ENCODE data around the gene HMGCS2.
"Not testable (repeated sequence)": the region's sequence is repeated elsewhere in the genome, so short reads cannot be mapped to it uniquely, and the experiment has no call there.

HMGCS2 gene

DNA sequence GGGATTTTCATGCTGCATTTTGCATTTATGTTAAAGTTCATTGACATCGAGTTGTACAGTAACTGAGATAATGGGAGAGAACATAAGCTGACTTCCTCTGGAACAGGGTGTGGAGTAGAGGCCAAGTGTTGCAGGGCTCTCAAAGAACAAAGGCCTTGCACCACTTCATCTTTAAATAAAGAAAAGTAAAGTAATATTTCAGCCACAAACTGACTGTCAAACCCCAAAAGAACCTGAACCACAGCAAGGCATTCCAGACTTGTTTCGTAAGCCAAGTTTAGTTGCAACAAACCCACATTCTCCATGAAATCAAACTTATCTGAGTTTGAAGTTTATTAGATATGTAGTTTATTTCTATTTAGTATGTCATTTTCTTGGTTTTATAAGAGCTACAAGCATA lies 19.1 kb upstream of the HMGCS2 start:
- DNase-seq = no peak

DNA sequence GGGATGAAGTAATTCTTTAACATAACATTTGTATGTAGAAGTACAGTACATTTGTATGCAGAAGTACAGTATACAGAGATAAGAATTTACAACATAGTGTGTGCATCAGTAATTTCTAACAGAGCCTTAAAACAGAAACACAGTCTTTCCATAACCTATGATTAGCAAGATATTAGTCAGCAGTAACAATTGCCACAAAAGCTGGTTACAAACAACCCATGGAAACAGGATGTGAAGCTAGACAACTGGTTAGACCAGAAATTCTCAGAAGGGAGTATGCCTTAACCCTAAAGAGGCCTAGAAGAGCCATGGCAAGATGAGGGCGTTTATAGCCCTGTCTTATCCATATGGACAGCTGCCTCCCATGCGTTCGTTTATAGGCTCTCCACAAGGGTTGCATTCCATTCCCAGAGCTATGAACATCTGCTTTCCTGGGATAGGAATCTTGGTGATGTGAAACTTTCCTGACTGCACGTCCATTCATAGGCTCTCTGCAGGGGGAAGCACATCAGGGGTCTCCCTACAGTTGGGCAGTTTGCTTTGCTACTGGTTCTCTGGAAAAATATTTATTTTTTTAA lies 17.9 kb upstream of the HMGCS2 start:
- not testable (repeated sequence) for DNase-seq

DNA sequence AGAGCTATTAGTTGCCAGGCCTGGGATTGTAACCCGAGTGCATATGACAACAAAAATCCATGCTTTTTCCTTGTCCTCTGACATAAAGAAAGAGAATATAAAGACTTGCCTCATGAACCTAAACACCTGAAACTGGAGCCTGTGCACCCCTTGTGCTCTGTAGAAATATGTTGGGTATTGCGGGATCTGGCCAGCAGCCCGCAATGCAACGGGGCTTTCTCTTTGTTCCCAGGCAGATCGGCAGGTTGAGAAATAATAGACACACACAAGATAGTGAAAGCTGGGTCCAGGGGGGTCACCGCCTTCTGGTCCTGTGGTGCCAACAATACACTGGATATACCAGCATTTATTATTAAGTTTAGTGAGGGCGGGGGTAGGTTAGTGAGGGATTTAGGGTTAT lies 17.3 kb upstream of the HMGCS2 start:
- DNase-seq = not testable (repeated sequence)

DNA sequence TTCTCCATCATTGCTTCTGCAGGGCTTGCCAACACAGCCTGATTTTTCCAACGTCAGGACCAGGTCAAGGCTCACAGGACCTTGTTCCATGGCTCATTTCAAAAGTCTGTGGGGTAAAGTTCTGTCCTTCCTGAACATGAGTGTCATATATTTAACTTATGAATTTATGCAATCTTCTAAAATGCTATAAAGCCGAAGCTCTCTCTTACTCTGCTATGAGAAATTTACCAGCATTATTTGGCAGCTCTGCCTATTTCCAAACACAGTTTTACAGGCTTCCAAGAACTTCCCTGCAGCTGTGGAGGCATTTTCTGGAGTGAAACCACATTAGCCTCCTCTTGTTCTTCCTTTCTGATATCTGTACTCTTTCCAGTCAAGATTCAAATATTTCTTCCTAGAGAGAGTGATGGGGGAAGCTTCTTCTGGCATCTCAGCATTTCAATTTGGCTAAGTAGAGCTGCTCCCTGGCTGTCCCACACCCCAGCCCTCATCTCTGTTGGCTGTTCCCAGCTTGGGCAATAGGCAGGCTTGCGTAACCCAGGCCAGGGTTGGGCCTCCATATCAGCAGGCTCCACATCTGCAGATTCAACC lies 15.6 kb upstream of the HMGCS2 start:
- DNase-seq = no peak

DNA sequence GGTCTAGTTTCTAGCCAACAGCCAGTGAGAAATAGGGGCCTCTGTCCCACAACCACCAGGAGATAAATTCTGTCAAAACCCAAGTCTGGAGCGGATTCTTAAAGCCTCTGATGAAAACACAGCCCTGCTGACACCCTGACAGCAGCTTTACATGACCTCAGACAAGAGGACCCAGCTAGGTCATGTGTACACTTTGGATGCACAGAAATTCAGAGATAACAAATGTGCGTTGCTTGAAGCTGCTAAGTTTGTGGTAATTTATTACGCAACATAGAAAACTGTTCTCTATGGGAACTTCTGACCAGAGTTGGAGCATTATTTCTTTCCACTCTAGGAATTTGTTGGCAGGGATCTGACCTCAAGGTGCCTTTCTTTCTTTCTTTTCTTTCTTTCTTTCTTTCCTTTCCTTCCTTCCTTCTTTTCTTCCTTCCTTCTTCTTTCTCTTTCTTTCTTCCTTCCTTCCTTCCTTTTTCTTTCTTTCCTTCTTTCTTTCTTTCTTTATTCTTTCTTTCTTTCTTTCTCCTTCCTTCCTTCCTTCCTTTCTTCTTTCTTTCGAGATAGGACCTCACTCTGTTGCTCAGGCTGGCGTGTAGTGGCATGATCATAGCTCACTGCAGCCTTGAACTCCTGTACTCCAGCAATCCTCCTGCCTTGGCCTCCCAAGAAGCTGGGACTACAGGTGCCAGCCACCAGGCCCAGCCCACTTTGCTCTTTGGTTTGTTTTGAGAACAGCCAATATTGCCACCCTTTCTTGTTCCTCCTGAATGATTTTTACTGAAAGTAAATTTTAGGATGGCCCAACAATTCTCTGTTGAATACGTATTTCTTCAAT lies 14.9 kb upstream of the HMGCS2 start:
- no peak for DNase-seq

DNA sequence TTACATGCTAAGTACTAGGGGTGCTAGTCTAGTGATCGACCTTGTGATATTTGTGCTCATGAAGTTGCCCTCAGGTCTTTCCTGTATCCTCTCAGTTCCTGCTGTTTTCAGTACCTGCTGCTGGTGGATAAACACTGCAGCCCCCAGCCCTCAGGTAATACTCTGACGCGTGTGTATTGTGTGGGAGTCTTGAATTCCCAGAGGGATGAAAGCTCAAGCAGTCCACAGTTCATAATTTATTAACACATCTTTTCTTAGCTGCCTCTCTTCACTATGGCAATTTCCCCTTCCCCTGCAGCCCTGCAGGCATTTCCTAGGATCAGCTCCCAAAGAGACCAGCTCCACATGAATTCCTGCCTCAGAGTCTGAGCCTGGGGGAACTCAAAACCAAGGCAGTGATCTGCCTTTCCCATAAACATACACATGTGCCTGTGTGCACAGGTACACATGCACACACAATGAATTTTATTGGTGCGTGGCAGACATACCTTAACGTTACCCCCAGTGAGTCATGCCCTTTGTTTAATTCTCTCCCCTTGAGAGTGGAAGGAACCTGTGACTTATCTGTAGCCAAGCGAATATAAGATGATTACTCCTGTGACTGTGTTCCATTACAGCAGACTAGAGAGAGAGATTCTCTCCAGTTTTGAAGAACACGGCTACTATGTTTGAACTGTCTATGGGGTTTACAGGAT lies 14.1 kb upstream of the HMGCS2 start:
- no peak for DNase-seq

DNA sequence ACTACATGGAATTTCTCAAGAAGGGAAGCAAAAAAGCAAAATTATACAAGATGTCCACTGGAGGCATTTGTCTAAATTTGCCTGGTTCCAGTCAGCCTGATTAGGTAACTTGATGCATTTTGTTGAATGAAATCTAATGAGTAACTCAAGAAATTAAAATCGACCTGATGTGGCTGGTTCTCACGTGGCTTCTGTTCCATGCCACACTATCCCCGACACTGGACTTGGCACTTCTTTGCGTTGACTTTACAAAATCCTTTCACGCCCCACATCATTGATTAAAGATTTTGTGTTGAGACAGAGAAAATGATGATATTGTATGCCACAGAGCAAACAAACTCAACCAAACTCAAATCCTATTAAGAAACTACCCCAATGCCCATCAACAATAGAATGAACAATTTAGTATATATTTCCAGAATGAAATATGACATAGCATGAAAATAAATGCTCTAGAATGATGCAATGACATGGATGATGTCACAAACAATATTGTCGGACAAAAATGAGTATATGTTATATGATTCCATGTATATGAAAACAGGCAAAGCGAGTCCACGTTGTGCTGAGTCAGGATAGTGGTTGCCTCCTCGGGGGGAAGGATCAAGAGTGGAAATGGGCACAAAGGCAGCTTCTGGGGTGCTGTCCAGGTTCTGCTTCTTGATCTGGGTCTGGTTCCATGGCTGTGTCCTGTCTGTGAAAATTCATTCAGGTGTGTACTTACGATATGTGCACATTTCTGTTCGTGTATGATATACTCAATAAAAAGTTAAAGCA lies 12.9 kb upstream of the HMGCS2 start:
- DNase-seq = no peak

DNA sequence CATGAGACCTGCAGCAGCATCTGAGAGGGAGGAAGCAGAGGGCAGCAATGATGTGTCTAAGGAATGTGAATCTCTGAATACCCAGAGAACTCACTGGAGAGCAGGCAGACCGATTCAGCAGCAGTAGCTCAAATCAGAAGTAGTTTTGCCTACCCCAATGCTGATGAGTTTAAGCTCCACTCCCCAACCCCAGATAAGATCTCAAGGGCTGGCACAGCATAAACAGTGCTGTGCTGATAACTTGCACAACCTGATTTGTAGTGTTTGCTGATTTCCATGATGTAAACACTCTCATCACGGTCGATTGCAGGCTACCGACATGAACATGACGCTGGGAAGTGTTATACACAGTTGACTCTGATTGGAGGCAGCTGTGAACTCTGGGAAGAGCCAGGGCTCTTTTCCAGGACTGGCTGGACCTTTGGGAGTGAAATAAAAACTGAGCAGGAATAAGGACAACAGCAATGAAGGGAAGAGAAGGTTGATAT lies 11.2 kb upstream of the HMGCS2 start:
- no peak for DNase-seq

DNA sequence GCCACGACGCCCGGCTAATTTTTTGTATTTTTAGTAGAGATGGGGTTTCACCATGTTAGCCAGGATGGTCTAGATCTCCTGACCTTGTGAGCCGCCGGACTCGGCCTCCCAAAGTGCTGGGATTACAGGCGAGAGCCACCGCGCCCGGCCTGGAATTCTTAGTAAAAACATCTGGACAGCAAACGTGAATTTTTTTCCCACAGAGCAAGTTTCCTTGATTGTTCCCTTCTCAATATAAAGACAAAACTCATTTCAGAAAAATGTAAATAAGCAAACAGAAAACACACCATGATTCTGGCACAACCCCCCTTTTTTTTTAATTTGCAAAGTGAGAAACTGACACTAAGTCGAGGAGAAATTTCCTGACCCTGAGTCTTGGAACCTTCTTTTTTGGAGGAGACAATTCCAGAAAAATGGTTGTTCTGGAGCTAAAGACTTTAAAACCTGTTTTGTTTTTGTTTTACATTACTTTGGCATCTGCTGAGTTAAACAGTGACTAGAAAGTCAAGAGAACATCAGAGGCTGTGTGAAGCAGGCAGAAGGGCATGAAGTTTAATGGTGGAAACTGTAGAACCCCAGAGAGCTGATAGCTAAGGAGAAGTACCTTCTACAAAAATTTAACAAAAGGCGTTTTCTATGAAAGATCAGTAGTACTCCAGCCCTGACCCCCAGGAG lies 10.3 kb upstream of the HMGCS2 start:
- no peak for DNase-seq

DNA sequence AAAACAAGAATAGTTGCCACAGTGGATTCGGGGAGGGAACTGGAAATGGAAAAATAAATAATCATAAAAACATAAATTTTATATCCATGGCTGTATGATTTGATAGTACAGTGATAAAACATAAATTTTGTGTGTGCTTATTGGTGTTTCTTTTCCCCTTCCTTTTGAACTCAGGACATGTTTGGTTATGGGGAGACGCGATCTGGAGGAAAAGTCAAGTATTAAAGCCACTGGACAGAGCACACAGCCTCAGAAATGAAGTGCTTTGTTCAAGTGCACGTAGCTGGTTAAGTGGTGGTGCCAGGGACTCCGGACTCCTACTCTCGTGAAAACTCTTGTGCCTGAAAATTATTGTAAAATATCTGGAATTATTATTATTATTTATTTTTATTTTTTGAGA lies 9.7 kb upstream of the HMGCS2 start:
- no peak for DNase-seq

DNA sequence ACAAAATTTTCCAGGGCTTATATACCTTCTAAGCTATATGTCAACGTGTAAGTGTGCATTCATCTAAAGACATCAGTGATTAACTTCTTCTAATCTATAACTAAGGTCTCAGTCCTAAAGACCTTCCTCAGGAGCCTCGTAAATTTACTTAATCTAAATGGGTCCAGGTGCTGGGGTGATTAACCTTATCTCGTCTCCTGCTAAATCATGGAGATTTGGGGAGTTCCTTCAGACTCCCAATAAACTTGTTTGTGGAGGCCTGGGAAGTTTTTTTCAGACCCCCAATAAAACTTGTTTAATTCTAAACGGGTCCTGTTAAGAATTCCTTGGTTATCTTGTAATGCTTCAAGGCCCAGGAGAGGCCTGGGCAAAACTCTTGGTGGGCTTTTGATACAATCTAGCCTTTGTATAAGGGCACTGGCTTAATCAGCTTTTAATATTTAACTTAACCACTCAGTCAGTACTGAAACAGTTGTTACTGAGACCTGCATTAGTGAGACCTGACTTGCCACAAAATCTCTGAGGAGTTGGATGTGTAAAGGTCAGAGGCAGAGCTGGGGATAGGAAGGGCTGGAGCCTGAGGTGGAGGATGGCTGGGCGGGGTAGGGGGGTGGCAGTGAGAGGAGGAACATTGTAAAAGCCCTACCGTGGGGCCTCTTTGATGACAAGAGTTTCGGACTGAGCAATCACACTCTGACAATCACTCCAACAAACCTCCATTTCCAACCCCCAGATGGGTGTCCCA lies 6.2 kb upstream of the HMGCS2 start:
- no peak for DNase-seq

DNA sequence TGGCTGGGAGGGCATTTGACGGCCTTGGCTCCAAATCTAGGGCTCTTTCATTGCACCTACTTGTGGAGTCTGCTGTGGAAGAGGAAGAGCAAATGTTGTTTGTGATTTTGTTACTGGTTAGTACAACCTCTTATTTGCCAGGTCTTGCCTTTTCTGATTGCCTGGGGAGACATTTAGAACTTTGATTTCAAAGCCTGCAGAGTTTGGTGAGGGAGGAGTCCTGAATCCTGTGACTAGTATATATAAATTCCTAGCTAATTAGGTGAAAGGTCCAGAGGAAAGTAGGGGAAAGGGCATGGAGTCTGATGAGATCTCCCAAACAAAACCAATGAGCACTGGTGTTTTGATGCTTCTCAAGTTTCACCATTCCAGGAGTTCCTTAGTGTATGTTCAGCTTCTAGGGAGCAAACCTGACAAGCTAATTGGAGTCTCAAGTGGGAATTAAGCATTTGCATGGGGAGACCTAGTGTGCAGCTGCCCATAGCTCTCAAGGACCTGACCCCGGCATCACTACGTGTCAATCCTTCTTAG lies 5.1 kb upstream of the HMGCS2 start:
- peak; percentile 55 for DNase-seq

DNA sequence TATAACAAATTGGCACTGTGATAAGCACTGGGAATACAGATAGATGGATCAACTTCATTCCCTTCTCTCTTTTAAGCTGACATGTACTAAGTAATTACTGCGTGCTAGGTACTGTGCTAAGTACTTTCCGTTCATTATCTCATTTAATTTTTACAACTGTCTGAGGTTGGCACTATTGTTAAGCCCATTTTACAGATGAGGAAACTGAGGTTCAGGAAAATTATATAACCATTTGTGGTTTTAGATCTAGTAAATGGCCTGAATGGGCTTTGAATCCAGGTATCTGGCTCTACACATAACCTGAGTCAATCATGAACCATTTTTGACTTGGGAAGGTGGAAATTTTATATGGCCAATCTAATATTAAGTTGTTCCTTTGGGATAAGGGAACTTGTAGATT lies 3.6 kb upstream of the HMGCS2 start:
- no peak for DNase-seq

DNA sequence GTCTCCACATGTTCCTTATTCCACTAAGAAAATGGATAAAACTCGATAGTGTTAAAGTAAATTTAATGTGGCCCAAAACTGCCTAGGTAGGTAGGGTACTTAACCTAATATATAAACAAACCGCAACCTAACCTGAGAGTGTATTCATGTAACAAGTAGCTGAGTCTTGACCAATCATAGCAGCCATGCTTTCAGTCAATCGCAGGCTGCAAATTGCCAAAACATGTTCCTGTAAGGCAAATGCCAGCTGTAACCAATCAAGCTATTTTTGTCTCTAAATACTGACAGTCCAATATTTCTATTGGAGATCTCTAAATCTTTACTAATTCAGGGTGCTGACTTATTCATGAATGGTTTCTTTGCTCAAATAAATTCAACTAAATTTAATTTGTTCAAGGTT lies 3.1 kb upstream of the HMGCS2 start:
- no peak for DNase-seq

DNA sequence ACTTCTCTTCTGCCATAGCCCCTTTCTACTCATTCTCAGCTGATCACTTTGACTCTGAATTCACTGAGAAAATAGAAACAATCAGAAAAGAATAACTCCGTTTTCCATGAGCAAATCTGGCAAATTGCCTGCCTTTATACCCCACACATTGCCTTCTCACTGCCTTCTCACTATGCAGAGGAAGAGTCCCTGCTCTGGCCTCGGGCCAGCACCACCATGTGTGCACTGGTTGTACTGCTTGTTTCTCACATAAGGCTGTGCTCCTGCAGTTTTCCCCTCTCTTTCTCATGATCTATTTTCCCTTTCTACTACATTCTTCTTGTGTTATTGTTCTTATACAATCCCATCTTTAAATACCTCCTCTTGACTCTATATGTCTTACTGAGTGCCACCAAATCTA lies 2.3 kb upstream of the HMGCS2 start:
- peak; percentile 31 for DNase-seq

DNA sequence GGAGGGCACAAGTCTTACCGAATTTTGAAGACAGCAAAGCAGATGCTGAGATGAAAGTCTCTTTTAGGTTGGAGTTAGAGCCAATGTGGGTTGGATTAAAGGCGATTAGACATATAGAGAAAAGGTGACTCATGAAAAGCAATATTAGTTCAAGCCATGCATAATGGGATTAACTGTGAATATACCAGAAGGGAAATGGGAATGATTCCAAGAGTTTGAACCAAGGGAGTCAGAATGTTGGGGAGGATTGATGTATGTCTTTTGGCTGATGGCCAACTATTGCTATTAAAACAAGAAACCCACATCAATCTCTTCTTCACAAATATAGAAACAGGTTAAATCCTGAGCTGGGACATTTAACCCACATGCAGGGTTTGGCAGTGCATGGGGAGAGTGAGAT lies 1.2 kb downstream of the HMGCS2 start:
- peak; percentile 25 for DNase-seq

DNA sequence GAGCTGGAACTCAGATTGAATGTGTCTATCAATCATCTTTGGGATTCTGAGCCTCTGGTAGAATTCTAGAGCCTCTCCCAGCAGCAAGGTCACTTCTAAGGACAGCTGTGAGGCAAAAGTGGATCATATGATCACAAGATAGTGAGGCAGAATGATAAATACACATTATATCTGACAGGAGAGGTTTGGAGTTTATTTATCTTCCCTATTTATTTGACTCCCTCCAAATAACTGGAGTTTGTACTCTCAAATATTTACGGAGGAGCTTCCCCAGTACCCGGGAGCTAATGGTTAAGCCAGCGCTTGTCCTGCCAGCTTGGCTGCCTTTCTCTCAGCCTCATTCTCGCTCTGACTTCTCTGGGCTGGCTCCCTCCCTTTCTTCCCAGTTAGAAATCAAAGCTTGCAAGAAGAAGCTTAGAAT lies 2.3 kb downstream of the HMGCS2 start:
- no peak for DNase-seq

DNA sequence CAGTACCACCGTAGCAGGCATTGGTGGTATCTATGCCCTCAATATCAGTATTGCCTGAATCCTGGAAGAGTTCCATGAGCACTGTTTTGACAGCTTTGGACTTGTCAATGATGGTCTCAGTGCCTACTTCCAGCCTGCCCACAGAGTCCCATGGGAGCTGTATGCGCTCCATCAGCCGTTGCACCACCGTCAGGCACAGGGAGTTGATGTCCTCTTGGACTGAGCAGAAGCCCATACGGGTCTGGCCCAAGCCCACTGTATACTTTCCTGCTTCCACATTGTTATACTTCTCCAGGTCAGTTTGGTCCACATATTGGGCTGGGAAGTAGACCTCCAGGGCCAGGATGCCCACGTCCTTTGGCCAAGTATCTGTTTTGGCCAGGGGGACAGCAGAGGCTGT lies 4.5 kb downstream of the HMGCS2 start:
- DNase-seq = no peak

DNA sequence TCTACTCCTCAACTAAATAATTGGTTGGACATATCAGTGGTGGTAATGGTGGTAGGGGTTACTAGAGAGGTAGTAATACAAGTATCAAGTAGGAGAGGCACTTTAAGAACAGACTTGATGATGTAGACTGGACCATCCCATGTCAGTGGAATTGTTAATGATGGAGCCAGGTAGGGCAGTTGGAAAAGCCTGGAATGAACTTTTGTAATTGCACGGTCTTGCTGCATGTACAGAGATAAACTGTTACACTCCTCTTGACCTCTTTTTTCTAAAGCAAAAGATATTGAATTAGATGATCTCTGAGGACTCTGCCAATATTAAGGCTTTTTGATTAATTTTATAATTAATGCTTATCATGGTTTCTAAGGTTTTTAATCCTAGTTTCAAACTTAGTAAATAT lies 5.8 kb downstream of the HMGCS2 start:
- no peak for DNase-seq

DNA sequence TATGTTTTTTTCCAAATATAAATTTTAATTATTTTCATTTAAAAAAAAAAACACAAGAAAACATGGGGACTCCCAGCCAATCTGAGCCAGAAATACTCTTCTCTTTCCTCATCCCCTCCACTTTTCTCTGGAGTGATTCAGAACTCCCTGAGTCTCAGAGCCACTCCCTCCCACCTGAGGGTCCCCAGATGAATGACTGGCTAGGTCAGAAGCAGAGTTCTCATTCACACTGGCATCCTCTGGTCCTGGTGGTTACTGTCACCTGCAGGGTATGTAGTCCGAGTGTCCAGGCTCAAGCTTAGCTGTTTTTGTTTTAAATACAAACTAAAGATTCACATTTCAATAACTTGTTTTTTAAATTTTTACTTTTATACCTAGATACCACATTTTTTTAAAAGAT lies 6.3 kb downstream of the HMGCS2 start:
- DNase-seq = no peak

DNA sequence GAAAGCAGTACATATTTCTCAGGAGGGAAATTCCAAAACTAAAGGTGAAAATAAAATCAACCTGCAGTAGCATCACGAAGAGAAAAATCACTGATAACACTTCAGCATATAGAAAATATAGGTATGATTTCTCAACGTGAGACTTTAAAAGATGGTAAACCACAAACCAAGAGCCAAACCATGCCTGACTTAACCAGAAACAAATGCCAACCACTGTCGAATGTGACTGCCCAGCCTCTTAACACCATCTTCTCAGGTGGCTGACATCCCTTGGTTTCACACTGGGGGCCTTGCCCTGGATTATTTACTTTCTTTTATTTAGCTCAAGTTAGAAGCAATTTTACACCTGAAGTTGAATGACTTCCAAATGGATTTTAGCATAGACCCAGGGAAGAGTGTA lies 10.1 kb downstream of the HMGCS2 start:
- DNase-seq = no peak

Data from fibroblast of skin of scalp (primary cell).